Adrenal gland (tissue), 12 donors: Measurements from ENCODE around the gene USF2. TPM values are rescaled to one million over a fixed set of nuclear protein-coding genes. Genes with fewer than 3 reads are reported as not detected.

Experiments
- DNase-seq, 7 donors: peaks; one replicate each; pipeline ENCODE4 v3.0.0-alpha.2; 2019 to 2020
- H3K27ac ChIP-seq, 5 donors: fragments of 200-600 bp; sonication (generic) in 4 of 5; 1 replicate in 3 of 5; 2 replicates in 2 of 5; pipeline versions ENCODE4 v1.5.1 to v1.8.0; 2016 to 2020; ENCODE audit warnings: mild to moderate bottlenecking in 1 of 5
- H3K27me3 ChIP-seq: fragments of 200-600 bp; 2 replicates; pipeline ENCODE4 v1.8.0; 2021
- H3K36me3 ChIP-seq, 2 donors: fragments of 200-600 bp; replicated peaks in 1 of 2; 1 replicate in 1 of 2; 2 replicates in 1 of 2; pipeline versions ENCODE4 v1.5.1 to v1.8.0; 2018 to 2022
- H3K4me1 ChIP-seq, 2 donors: fragments of 200-600 bp; replicated peaks in 1 of 2; 1 replicate in 1 of 2; 2 replicates in 1 of 2; pipeline versions ENCODE4 v1.5.1 to v1.8.0; 2018 to 2021
- H3K4me3 ChIP-seq, 4 donors: fragments of 200-600 bp; sonication (generic) in 3 of 4; one replicate each; pipeline ENCODE4 v1.5.1; 2016 to 2018
- H3K9me3 ChIP-seq, 3 donors: fragments of 200-600 bp; sonication (generic) in 1 of 3; replicated peaks in 1 of 3; 1 replicate in 2 of 3; 2 replicates in 1 of 3; pipeline versions ENCODE4 v1.5.1 to v1.8.0; 2016 to 2021
- POLR2A ChIP-seq, 2 donors: fragments of 450-650 bp; IDR thresholded peaks; one replicate each; pipeline ENCODE4 v1.6.1; 2017; ENCODE audit warnings: antibody characterized with exemption in 2 of 2, mild to moderate bottlenecking in 2 of 2, moderate library complexity in 1 of 2
- WGBS, 4 donors: extraction: QIAGEN DNeasy Blood & Tissue Kit in 2 of 4; methylation state at CpG; one replicate each; pipeline versions ENCODE4 v1.1.5 to v1.1.7; 2013 to 2017; 5-methylcytosine and 5-hydroxymethylcytosine counted together
- intact Hi-C, 2 donors: fragments of 100-400 bp; cut with DNase I; formaldehyde crosslinking; loops; one replicate each; pipeline versions ENCODE4 v1.14.1 to v1.15.0; 2022 to 2023
- polyA plus RNA-seq, 3 donors: library from polyadenylated mRNA; stranded (reverse); fragments of 200-250 nt in 2 of 3; fragments of 350-450 nt in 1 of 3; fragmentation: Illumina TruSeq in 1 of 3; extraction: RNeasy Lipid Tissue Mini Kit (QIAGEN cat#74804) in 1 of 3; gene quantifications; one replicate each; pipeline ENCODE4 v1.2.3, GENCODE V29; 2013 to 2014
- total RNA-seq, 9 donors: library from RNA; depleted of rRNA in 4 of 9; stranded (reverse); fragments of >200 nt in 4 of 9; fragments of 120-200 nt in 1 of 9; fragmentation: NEBNext Ultra II Directional in 1 of 9; extraction: Animal tissue kit (Norgen Biotek cat#: 25700) in 1 of 9; gene quantifications; one replicate each; pipeline versions ENCODE4 v1.1.0 to v1.2.4, GENCODE V29; 2013 to 2023
- TF ChIP-seq, protein P1 (sequence below), 6 experiments: fragments of 450-650 bp in 4 of 6; fragments of 200-600 bp in 2 of 6; sonication (generic) in 1 of 6; IDR thresholded peaks; 1 replicate in 5 of 6; 2 replicates in 1 of 6; pipeline versions ENCODE4 v1.5.1 to v1.8.0; 2016 to 2021; ENCODE audit warnings: antibody characterized with exemption in 6 of 6, mild to moderate bottlenecking in 2 of 6, moderate library complexity in 1 of 6
- donor health status: healthy with polysubstance abuse.
- donor health status: Bipolar disorder and iron deficiency.
- donor health status: DM: yes; HTN: yes; CAD: no.
- donor health status: DM: no; HTN: no; CAD: no.
- donor health status: DM: no; HTN: no; CAD: no.
- donor health status: DM: yes; HTN: yes; CAD: no.

Gene USF2
- total and polyA plus RNA-seq, 12 donors: 50.6 to 302 (median 146) TPM

DNA sequence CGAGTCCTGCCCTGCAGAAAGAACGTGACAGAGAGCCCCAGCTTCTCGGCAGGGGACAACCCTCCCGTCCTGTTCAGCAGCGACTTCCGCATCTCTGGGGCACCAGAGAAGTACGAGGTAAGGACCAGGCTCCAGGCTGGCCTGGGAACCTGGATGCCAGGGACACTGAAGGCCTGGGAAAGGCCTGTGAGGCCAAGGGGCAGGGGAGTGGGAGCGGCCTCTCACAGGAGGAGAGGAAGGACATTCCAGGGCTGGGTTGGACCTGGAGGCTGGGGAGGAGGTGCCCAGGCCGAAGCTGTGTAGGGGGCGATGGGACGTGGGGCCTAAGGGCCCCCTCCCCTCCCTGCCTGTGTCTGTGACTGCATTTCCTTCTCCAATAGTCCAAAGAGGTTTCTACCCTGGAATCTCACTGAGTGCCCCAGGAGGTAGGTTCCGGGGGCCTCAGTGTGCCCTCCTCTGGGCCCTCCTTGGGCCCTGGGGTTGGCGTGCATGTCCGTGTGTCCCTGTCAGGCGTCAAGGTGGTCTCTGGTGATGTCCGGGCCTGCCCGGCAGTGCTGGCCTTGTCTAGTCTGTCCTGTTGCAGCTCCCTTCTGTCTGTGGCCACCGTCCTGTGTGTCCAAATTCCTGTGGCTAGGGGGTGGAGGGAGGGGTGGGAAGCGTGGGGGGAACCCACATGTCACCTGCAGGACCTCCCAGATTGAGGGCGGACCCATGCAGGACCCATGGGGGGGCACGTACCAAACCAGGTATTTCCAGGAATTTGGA, 43.3 kb downstream of the USF2 start:
- Histone ChIP-seq H3K4me1 (peaks cover 22 to 24% of the 10 kb centered on the region in 2 donors), H3K27ac (no peak overlapping the region), H3K4me3 (no peak overlapping the region), H3K27me3 (no peaks in the 10 kb centered on the region), H3K9me3 (no peaks in the 10 kb centered on the region), H3K36me3 (no peaks in the 10 kb centered on the region)
- intact Hi-C loops: no loop called here
- 87 to 94% (median 89%) methylated on average over 12 to 21 of the region's 21 CpGs for WGBS, 4 donors
- TF ChIP-seq POLR2A (IDR thresholded peaks at IDR 0.05): no peak
- TF ChIP-seq, protein P1, sequence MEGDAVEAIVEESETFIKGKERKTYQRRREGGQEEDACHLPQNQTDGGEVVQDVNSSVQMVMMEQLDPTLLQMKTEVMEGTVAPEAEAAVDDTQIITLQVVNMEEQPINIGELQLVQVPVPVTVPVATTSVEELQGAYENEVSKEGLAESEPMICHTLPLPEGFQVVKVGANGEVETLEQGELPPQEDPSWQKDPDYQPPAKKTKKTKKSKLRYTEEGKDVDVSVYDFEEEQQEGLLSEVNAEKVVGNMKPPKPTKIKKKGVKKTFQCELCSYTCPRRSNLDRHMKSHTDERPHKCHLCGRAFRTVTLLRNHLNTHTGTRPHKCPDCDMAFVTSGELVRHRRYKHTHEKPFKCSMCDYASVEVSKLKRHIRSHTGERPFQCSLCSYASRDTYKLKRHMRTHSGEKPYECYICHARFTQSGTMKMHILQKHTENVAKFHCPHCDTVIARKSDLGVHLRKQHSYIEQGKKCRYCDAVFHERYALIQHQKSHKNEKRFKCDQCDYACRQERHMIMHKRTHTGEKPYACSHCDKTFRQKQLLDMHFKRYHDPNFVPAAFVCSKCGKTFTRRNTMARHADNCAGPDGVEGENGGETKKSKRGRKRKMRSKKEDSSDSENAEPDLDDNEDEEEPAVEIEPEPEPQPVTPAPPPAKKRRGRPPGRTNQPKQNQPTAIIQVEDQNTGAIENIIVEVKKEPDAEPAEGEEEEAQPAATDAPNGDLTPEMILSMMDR (IDR thresholded peaks at IDR 0.05): no peak
- no peak for DNase-seq

- WGBS, 4 donors: 26 to 35% (median 31%) methylated on average over 6 to 7 of the region's 7 CpGs
- H3K27me3 ChIP-seq: no peaks in the 10 kb centered on the region
- H3K4me1 ChIP-seq: peaks cover 32 to 38% of the 10 kb centered on the region in 2 donors
- intact Hi-C loops: no loop called here
- H3K27ac ChIP-seq: peak overlapping the region in 2 of 5 donors; percentile 35 to 36
- H3K36me3 ChIP-seq: no peaks in the 10 kb centered on the region
- TF ChIP-seq POLR2A (IDR thresholded peaks at IDR 0.05): no peak
- TF ChIP-seq, protein P1 (IDR thresholded peaks at IDR 0.05): no peak
- no peak overlapping the region for H3K4me3 ChIP-seq
- H3K9me3 ChIP-seq: no peaks in the 10 kb centered on the region
- peak; percentile 47 to 90 (median 74) for DNase-seq
Observed at GRCh38 chr19:35313587-35313986, 44.8 kb downstream of the USF2 start.

DNA sequence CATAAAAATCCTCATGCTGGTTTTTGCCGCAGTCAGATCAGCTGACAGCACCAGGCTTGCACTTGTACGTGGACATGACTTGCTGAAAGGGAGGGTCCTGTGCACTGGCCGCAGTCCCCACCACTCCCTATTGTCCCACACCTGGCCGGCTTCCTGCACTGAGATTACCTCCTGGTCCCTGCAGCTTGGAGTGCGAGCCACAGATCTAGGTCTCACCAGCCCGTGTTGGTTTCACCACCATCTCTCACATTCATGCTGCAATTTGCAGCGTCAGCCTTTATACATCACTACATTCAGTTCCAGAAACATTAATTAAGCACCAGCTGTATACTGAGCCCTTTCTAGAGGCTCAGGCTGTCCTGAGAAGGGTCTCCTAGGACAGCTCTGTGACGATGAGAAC, 45.3 kb downstream of the USF2 start:
- H3K9me3 ChIP-seq: no peaks in the 10 kb centered on the region
- intact Hi-C loops: no loop called here
- no peak overlapping the region for H3K4me3 ChIP-seq
- H3K4me1 ChIP-seq: peaks cover 34 to 40% of the 10 kb centered on the region in 2 donors
- WGBS, 4 donors: 75 to 92% (median 81%) methylated on average over 4 to 8 of the region's 8 CpGs
- no peaks in the 10 kb centered on the region for H3K36me3 ChIP-seq
- TF ChIP-seq POLR2A (IDR thresholded peaks at IDR 0.05): no peak
- TF ChIP-seq, protein P1 (IDR thresholded peaks at IDR 0.05): no peak
- no peaks in the 10 kb centered on the region for H3K27me3 ChIP-seq
- DNase-seq: no peak
- H3K27ac ChIP-seq: peak overlapping the region in 2 of 5 donors; percentile 35 to 36

GRCh38 chr19:35314858-35315470, 46.2 kb downstream of the USF2 start:
- H3K9me3 ChIP-seq: no peaks in the 10 kb centered on the region
- H3K36me3 ChIP-seq: no peaks in the 10 kb centered on the region
- H3K27ac ChIP-seq: no peak overlapping the region
- H3K27me3 ChIP-seq: no peaks in the 10 kb centered on the region
- intact Hi-C loops: no loop called here
- TF ChIP-seq, protein P1 (IDR thresholded peaks at IDR 0.05): no peak
- TF ChIP-seq POLR2A (IDR thresholded peaks at IDR 0.05): no peak
- no peak for DNase-seq
- H3K4me1 ChIP-seq: peaks cover 29 to 39% of the 10 kb centered on the region in 2 donors
- H3K4me3 ChIP-seq: no peak overlapping the region
- 87 to 94% (median 90%) methylated on average over 8 to 10 of the region's 10 CpGs for WGBS, 4 donors
